GM12864 (cell line): ENCODE results near the gene MMS22L.

ENCODE experiments used
- DNase-seq: peaks from one replicate; pipeline ENCODE4 v3.0.0-alpha.2; 2011; ENCODE audit warnings: low read depth
- H3K4me3 ChIP-seq: 2 replicates; pipeline ENCODE4 v1.5.1; 2011; ENCODE audit warnings: mild to moderate bottlenecking, low read depth, low read length, control low read depth
- TF ChIP-seq, protein P1 (sequence below): IDR thresholded peaks from 2 replicates; pipeline ENCODE4 v1.5.1; 2011; ENCODE audit warnings: low read depth, mild to moderate bottlenecking, moderate library complexity, low read length, control low read depth, inconsistent platforms; ENCODE audit errors: missing control alignments

Gene MMS22L

DNA sequence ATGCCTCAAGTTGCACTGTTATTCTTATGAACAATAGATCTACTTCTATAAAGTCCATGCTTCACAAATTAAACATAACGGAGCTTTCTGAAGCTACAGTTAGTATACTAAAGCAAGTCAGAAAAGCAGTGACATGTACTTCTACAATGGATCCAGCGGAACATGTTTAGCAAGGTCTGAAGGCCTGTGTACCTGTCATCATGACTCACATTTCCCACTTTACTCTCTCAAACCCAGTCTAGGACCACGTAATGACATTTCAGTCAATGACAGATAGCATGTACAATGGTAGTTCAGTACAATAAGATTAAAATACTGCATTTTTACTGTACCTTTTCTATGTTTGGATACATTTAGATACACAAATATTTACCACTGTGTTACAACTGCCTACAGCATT is 132.1 kb downstream of the MMS22L start:
- TF ChIP-seq, protein P1, sequence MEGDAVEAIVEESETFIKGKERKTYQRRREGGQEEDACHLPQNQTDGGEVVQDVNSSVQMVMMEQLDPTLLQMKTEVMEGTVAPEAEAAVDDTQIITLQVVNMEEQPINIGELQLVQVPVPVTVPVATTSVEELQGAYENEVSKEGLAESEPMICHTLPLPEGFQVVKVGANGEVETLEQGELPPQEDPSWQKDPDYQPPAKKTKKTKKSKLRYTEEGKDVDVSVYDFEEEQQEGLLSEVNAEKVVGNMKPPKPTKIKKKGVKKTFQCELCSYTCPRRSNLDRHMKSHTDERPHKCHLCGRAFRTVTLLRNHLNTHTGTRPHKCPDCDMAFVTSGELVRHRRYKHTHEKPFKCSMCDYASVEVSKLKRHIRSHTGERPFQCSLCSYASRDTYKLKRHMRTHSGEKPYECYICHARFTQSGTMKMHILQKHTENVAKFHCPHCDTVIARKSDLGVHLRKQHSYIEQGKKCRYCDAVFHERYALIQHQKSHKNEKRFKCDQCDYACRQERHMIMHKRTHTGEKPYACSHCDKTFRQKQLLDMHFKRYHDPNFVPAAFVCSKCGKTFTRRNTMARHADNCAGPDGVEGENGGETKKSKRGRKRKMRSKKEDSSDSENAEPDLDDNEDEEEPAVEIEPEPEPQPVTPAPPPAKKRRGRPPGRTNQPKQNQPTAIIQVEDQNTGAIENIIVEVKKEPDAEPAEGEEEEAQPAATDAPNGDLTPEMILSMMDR = no peak
- DNase-seq = no peak
- H3K4me3 ChIP-seq = no peak overlapping the region

DNA sequence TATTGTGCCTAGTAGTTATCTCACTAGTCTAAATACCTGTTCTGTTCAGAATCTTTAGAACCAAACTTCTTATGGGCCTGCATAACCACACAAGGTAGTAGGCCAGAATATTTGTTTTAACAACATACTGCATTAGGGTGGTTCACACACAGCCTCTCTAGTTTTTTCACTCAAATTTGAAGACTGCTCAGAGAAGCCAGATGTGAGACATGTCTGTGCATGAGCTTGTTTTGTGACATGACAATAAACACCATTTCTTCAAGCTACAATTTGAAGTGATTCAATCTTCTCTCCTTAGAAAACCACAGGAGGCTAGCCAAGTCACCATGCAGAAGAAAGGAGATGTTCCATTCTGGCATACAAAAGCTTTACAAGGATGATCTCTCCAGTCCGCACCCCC is 135.6 kb downstream of the MMS22L start:
- TF ChIP-seq, protein P1 = no peak

DNA sequence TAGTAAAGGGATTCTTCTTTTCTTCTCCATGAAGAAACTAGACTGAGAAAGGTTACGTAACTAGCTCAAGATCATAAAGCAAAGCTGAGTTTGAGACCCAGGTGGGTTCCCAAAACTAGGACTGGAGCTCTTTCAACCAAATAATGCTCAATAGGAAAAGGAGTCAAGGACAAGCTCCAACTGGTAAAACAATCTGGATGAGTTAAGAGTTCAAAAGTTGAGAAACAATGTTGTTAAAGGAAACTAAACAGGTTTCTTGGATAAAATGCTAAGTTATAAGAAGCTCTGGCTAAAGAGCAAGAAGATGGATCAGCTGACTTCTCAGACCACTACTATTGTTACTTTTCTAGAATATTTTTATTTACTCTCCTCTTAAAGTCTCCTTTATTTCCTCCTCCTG is 137.3 kb downstream of the MMS22L start:
- DNase-seq = no peak
- H3K4me3 ChIP-seq = no peak overlapping the region
- TF ChIP-seq, protein P1 = no peak

More for the DNA sequence above, 135.6 kb downstream of the MMS22L start:
- no peak overlapping the region for H3K4me3 ChIP-seq
- DNase-seq = no peak

DNA sequence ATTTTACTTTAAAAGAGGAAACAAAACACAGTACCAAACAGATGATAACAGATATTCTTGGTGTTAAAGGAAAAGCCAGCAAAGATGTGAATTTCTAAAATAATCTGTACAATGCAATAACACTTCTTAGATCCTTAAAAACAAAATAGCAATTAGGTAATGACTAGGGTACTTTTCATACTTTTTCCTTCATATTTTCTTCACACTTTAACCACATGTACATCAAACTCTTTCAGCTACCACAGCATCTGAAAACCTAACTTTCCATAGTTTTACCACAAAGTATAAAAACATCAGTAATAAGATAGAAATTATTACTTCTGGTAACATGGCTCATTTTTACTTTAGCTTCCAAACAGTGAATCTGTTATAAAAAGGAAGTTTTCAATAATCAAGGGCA is 141.3 kb downstream of the MMS22L start:
- no peak overlapping the region for H3K4me3 ChIP-seq
- DNase-seq = no peak
- TF ChIP-seq, protein P1 = no peak

DNA sequence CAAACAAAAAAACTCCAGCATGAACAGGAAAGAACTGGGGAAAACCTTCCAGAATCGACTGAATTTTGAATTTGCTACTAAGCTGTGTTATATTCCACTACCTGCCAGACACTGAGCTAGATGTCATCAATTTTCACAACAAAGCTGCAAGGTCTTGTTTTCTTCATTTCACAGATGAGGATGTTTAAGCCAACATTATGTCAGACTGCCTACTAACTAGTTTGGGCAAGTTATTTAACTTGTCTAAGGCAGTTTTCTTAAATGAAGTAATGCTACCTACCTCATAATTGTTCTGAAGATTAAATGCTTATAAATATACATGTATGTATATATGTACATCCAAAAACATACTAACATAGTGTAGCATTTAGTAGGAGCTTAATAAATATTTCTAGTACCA is 144.4 kb downstream of the MMS22L start:
- no peak overlapping the region for H3K4me3 ChIP-seq
- TF ChIP-seq, protein P1 = no peak
- DNase-seq = no peak

DNA sequence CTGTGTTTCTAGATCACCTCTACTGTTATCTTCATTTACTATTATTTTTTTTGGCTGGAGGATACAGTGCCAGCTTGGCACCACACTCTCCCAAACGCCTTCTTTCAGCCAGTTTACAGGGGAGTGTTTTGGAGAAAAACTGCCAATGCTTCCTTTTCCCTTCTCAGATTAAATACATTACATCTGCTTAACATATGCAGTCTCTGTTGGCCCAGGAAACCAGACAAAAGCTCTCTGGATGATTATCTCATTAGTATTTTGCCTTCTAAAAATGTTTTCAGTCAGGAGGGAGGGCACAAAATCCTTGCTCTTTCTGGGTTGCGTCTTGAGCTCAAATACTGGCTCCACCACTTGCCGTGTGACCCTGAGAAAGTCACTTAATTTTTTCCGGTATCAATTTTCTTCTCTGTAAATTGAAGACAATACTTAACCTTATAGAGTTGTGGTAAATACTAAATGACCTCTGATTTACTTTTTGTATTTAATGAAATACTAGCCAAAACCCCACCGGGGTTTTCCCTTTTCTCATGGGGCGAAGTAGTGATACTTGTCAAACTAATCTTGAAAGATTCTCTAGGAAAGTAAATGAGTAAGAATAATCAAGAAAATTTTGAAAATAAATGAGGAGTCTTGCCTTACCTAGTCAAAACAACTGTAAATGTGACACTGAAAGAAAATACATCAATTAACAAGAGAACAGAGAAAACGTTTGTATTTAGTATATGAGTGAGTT is 146.2 kb downstream of the MMS22L start:
- no peak for DNase-seq
- H3K4me3 ChIP-seq = no peak overlapping the region
- TF ChIP-seq, protein P1 = no peak

DNA sequence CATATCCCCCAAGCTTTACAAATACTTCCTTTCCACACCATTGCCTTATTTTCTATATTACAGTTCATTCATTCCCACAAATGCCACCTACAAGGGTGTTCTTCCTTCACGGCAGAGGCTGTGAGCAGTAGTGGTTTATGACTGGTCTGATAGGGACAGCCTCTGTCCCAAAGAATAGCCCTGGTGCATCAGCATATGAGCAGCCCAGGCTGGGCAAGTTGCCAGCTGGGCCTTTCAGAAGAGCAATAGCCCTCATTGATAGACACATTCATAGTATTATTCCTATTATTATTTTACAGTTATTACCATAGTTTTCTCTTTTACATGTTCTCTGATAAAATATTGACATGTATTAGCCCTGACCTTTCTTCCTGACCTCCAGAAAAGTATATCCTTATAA is 149.9 kb downstream of the MMS22L start:
- TF ChIP-seq, protein P1 = no peak
- DNase-seq = no peak
- no peak overlapping the region for H3K4me3 ChIP-seq
